ENCODE data around the gene CAMSAP2. TPM values are rescaled to one million over a fixed set of nuclear protein-coding genes. Genes with fewer than 3 reads are reported as not detected.

The CAMSAP2 gene, protein sequence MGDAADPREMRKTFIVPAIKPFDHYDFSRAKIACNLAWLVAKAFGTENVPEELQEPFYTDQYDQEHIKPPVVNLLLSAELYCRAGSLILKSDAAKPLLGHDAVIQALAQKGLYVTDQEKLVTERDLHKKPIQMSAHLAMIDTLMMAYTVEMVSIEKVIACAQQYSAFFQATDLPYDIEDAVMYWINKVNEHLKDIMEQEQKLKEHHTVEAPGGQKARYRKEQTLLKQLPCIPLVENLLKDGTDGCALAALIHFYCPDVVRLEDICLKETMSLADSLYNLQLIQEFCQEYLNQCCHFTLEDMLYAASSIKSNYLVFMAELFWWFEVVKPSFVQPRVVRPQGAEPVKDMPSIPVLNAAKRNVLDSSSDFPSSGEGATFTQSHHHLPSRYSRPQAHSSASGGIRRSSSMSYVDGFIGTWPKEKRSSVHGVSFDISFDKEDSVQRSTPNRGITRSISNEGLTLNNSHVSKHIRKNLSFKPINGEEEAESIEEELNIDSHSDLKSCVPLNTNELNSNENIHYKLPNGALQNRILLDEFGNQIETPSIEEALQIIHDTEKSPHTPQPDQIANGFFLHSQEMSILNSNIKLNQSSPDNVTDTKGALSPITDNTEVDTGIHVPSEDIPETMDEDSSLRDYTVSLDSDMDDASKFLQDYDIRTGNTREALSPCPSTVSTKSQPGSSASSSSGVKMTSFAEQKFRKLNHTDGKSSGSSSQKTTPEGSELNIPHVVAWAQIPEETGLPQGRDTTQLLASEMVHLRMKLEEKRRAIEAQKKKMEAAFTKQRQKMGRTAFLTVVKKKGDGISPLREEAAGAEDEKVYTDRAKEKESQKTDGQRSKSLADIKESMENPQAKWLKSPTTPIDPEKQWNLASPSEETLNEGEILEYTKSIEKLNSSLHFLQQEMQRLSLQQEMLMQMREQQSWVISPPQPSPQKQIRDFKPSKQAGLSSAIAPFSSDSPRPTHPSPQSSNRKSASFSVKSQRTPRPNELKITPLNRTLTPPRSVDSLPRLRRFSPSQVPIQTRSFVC (N-terminal part only)
- total RNA-seq (10 to 100 TPM; 32.2 TPM), polyA plus RNA-seq (ENCODE audit: insufficient read length in 6 of 6) (10 to 100 TPM; 46.8 to 55.0 (median 51.0) TPM)
- long read RNA-seq, donor 1: 0 reads
- long read RNA-seq, donor 2, partial matches to known transcripts: 12 of 12 reads
- long read RNA-seq, donor 2, other reads (novel, unspliced or antisense): 0 of 12 reads
- long read RNA-seq, donor 3, full-length matches to known transcripts: 2 of 2 reads
- long read RNA-seq, donor 3, partial matches to known transcripts: 0 of 2 reads
- long read RNA-seq, donor 3, other reads (novel, unspliced or antisense): 0 of 2 reads
- long read RNA-seq, donor 4, partial matches to known transcripts: 0 of 1 reads
- long read RNA-seq, donor 4, other reads (novel, unspliced or antisense): 1 of 1 reads
- long read RNA-seq, donor 5, full-length matches to known transcripts: 1 of 1 reads
- long read RNA-seq, donor 5, partial matches to known transcripts: 0 of 1 reads
- long read RNA-seq, donor 5, other reads (novel, unspliced or antisense): 0 of 1 reads
- long read RNA-seq, donor 6, full-length matches to known transcripts: 2 of 8 reads
- long read RNA-seq, donor 6, partial matches to known transcripts: 6 of 8 reads
- long read RNA-seq, donor 6, other reads (novel, unspliced or antisense): 0 of 8 reads
- long read RNA-seq, donor 7: 0 reads
- long read RNA-seq, donor 8: 0 reads
- long read RNA-seq, donor 9: 0 reads
- long read RNA-seq, donor 10: 0 reads
- long read RNA-seq, donor 11, partial matches to known transcripts: 13 of 13 reads
- long read RNA-seq, donor 11, other reads (novel, unspliced or antisense): 0 of 13 reads
- long read RNA-seq, donor 12: 0 reads

DNA sequence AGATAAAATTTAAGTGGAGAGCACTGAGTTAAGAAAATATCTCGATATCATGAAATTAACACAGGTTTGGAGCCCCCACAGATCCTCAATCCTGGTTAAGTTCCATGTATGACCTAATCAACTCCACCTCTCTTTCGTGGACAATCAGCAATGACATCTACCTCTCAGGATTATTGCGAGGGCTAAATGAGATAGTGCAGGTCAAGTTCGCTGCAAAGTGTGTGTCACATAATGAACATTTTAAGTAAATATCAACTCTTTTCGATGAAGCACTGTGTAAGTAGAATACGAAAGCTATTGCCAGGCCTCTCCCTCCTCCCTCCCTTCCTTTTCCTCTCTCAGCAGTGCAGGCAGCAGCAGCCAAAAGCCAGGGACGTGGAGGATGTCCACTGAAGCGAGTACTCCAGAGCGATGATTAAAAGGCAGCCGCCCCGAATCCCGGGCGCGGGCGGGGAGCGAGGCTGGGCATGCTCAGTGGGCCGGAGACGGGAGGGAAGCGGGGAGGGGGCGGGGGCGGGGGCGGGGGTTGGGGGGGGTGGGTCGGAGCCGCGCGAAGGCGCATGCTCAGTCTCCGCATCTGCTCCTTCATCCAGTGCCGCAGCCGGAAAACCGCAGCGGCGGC lies at the start of gene CAMSAP2:
Gene CAMSAP2, plus strand, starts transcription at position 567 of the 622 bp plus-strand sequence. CDS start 935 bp downstream, outside the sequence.
- TF ChIP-seq, protein P1, sequence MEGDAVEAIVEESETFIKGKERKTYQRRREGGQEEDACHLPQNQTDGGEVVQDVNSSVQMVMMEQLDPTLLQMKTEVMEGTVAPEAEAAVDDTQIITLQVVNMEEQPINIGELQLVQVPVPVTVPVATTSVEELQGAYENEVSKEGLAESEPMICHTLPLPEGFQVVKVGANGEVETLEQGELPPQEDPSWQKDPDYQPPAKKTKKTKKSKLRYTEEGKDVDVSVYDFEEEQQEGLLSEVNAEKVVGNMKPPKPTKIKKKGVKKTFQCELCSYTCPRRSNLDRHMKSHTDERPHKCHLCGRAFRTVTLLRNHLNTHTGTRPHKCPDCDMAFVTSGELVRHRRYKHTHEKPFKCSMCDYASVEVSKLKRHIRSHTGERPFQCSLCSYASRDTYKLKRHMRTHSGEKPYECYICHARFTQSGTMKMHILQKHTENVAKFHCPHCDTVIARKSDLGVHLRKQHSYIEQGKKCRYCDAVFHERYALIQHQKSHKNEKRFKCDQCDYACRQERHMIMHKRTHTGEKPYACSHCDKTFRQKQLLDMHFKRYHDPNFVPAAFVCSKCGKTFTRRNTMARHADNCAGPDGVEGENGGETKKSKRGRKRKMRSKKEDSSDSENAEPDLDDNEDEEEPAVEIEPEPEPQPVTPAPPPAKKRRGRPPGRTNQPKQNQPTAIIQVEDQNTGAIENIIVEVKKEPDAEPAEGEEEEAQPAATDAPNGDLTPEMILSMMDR (IDR thresholded peaks at IDR 0.05): no peak
- Histone ChIP-seq H3K27me3 (peaks cover 0 to 52% of the 10 kb centered on the region in 2 donors), H3K4me1 (peaks cover 13 to 30% of the 10 kb centered on the region in 2 donors), H3K9me3 (no peaks in the 10 kb centered on the region), H3K36me3 (no peaks in the 10 kb centered on the region), H3K4me3 (peak within 1 kb of the TSS; percentile 60 to 84), H3K27ac (peak within 1 kb of the TSS; percentile 97 to 98)
- DNase-seq (peak in 3 of 4 donors; percentile 90 to 94 (median 92)), ATAC-seq (peak; percentile 88)
- intact Hi-C loops (cut with DNase I): no loop called here

DNA sequence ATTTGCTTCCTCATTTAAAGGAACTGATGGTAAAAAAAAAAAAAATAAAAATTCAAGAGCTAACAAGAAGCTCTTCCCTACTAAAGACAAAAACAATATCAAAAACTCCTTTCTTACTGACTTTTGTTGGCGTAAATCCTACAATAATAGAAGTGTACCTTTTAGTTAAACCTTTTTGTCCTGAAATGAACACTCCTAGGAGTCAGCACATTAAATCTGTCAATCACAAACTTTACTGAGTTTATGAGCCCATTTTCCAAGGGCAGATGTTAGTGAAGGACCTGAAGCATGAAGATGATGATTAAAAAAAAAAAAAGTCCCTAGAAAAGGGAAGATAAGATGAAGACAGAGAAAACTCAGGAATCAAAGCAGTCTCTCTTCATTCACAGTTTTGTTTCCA lies 46.4 kb upstream of the CAMSAP2 start:
- no peak for DNase-seq
- TF ChIP-seq, protein P1 (IDR thresholded peaks at IDR 0.05): no peak
- H3K36me3 ChIP-seq: no peaks in the 10 kb centered on the region
- no peaks in the 10 kb centered on the region for H3K27me3 ChIP-seq
- no peaks in the 10 kb centered on the region for H3K9me3 ChIP-seq
- no peaks in the 10 kb centered on the region for H3K4me1 ChIP-seq
- intact Hi-C loops (cut with DNase I): no loop called here
- no peak overlapping the region for H3K27ac ChIP-seq
- ATAC-seq: no peak
- no peak overlapping the region for H3K4me3 ChIP-seq

DNA sequence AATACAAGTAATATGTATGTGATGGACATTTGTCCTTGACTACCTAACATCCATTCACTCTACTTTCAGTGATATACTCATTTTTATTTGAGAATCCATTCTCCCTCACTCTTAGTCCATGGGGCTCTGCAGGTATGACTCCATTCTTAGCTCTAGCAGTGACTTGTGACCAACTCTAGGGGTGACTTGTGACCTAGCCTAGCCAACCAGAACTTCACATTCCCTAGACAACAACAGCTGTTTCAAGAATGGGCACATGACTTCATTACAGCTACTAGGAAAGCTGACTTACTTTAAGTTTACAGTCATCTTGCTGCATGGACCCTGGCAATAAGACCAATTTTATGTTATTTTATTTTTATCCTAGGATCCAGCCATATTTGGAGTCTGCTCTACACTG lies 45.4 kb upstream of the CAMSAP2 start:
- ATAC-seq (no peak), DNase-seq (no peak)
- H3K36me3 ChIP-seq: no peaks in the 10 kb centered on the region
- TF ChIP-seq, protein P1 (IDR thresholded peaks at IDR 0.05): no peak
- intact Hi-C loops (cut with DNase I): no loop called here
- no peaks in the 10 kb centered on the region for H3K4me1 ChIP-seq
- no peaks in the 10 kb centered on the region for H3K27me3 ChIP-seq
- H3K9me3 ChIP-seq: no peaks in the 10 kb centered on the region
- no peak overlapping the region for H3K27ac ChIP-seq
- no peak overlapping the region for H3K4me3 ChIP-seq

DNA sequence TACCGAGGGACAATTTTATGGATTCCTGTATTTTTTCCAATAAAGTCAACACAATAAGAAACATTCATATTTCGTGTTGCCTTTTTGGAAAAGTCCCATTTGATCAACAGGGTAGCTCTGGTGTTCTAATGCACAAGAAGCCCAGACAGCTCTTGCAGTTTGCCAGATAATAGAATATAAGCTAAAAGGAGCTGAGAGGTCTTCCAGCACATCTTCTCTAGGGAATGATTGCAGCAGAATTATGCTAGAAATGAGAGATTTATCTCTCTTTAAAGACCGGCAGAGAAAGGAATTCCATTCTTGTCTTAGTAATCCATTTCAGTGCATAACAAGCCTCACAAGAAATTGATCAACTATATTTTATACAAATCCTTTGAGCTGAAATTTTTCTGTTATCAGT lies 44.0 kb upstream of the CAMSAP2 start:
- Histone ChIP-seq H3K4me1 (no peaks in the 10 kb centered on the region), H3K36me3 (no peaks in the 10 kb centered on the region), H3K27me3 (no peaks in the 10 kb centered on the region), H3K9me3 (no peaks in the 10 kb centered on the region), H3K4me3 (no peak overlapping the region), H3K27ac (no peak overlapping the region)
- ATAC-seq: no peak
- TF ChIP-seq, protein P1 (IDR thresholded peaks at IDR 0.05): no peak
- intact Hi-C loops (cut with DNase I): no loop called here
- no peak for DNase-seq
